Ramos (cell line): ENCODE data around the gene PDE6A.

Experiments
- in situ Hi-C: fragments of 300-500 bp; cut with MboI; formaldehyde crosslinking; loops from one replicate; pipeline ENCODE4 v1.14.3; 2022; ENCODE audit warnings: low sequenced_read_pairs; ENCODE audit not compliant: unreplicated experiment

Gene PDE6A

DNA sequence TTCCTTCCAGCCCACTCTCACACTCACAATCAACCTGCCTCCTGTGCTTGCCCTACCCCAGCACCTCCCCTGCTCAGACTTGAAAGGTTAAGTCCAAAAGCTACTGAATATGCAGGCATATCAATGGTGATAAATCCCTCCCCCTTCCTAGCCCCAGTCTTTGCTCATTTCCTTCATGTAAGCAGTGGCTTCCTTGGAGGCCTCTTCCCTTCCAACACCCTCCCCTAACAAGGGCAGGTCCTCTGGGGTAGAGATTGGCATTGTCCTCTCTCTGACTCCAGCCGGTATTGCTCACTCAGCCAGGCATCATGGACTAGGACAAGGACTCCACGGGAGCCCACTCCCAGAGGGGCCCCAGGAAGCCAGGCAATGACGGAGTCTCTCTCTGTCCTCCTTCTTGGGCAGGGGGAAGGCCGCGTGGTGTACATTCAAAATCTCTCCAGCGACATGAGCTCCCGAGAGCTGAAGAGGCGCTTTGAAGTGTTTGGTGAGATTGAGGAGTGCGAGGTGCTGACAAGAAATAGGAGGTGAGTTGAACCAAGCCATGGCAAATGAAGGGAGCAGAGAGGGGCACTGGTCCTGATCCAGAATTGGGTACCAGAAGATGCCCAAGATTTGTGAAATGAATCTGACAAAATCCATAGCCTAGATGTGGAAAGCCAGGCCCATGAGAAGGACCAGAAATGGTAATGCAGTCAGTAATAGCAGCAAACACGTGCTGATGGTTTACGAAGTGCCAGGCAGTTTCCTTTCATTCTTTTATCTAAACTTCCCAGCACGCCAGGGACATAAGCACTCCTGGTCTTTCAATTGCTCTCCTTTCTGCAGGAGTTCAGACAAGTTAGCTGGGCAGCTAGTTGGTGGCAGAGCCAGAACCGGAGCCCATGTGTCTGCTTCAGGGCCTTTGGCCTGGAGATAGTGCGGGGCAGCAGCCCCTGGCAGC is 102.5 kb downstream of the PDE6A start:
- in situ Hi-C loops: no loop called here

DNA sequence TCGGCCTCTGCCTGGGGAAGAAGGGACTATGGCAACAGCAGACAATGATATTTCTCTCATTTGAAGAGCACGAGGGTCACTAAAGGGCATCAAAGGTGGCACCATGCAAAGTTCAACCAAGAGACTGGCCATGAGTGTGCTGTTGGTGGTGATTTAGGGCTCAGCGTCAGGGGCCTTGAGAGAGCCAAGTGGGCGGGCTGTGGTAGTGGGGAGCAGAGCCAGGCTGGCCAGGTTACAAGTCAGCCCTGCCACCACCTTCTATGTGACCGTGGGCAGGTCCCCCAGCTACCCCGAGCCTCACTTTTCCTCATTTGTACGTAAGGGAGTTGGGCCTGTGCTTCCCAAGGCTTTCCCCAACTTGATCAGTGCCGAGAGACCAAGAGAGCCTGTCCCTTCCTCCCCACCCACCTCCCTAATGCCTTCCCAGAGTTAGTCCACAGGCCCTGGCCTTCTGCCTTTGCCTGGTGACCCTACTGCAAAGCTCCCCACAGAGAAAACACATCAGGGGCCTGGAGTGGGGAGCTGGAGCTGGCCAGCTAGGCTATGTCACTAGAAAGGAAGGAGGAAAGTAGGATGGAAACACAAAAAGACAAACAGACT is 104.3 kb downstream of the PDE6A start:
- in situ Hi-C loops: no loop called here

DNA sequence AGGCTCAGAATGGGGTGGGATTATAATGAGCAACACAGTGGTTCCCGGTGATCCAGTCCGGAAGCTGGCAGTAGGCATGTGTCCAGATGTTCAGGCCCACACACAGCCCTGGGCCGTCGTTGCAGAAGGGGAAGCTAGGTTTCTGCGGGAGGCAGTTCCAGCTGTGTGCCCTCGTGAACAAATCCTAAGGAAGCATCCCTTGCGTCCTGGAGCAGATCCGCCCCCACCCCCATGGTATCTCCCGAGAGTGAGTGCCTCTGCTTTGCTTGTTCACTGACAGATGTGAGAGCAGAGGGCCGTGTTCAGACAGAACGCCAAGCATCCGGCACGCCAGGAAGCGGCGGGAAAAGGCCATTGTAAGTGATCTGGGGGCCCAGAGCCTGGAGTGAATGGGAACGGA is 104.8 kb downstream of the PDE6A start:
- in situ Hi-C loops: loop anchor here (5.0 kb wide), 1 partner anchor 148 kb away; no protein-coding TSS in a partner anchor

DNA sequence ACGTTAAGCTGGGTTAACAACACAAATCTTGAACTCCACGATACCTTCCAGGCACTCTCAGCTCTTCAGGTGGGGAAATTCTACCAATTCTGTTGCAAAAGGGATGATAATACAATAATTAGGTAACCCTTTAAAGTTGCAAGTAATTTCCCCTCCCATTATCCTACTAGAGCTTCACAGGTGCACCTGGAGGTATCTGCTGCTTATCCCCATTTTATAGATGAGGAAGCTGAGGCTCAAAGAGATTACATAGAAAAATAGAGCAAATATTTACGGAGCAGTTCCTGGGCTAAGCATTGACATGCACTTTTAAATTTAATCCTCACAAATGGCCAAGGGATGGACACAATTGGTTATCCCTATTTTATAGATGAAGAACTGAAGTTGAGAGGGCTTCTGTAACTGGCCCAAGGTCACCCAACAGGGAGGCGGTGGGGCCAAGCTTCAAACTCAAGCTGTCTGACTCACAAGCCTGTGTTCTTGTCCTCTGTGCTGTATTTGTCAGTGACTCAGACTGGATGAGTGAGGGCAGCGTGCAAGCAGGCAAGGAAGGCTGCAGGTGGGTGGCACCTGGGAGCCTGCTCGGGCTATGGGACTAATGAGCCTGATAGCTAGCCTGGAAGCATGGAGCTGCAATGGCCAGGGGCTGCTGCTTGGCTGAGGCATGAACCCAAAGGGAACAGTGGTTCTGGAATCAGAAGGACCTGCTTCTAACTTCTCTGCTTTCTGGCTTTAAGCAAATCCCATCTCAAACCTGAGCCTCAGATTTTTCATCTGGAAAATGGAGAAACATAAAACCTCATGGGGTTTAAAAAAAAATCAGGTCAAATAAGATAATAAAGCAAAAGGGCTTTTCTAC is 105.5 kb downstream of the PDE6A start:
- in situ Hi-C loops: loop anchor here (5.0 kb wide), 1 partner anchor 148 kb away; no protein-coding TSS in a partner anchor

DNA sequence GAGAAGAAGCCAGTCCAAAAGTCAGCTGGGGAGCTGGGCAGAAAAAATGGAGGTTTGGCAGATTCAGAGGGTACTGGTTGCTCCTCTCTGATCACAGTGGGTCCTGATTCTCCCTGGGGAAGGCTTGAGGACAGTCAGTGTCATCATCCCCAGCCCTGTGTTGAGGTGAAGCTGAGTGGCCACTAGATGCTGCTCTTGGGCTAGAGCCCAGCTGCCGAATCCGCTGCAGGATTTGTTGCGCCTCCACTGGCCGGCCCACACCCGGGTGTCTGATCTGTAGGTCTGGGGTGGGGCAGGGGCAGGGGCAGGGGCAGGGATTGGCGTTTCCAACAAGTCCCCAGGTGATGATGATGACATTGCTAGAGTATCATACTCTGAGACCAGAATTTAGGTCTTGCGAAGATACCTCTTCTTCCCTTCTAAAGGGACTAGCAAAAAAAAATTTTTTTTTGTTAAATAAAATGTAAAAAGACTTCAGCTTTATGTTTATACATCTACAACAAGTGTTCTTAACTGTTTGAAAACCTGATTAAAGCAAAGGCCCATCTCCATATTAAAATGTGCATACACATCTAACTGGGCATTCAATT is 106.8 kb downstream of the PDE6A start:
- in situ Hi-C loops: loop anchor here (5.0 kb wide), 1 partner anchor 150 kb away; no protein-coding TSS in a partner anchor

DNA sequence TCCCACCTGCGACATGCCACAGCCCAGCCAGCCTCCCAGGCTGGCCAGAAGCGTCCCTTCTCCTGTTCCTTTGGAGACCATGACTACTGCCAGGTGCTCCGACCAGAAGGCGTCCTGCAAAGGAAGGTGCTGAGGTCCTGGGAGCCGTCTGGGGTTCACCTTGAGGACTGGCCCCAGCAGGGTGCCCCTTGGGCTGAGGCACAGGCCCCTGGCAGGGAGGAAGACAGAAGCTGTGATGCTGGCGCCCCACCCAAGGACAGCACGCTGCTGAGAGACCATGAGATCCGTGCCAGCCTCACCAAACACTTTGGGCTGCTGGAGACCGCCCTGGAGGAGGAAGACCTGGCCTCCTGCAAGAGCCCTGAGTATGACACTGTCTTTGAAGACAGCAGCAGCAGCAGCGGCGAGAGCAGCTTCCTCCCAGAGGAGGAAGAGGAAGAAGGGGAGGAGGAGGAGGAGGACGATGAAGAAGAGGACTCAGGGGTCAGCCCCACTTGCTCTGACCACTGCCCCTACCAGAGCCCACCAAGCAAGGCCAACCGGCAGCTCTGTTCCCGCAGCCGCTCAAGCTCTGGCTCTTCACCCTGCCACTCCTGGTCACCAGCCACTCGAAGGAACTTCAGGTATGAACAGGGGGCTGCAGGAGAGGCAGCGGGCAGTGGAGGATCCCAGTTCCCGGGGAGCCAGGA is 108.0 kb downstream of the PDE6A start:
- in situ Hi-C loops: loop anchor here (5.0 kb wide), 1 partner anchor 151 kb away; no protein-coding TSS in a partner anchor

DNA sequence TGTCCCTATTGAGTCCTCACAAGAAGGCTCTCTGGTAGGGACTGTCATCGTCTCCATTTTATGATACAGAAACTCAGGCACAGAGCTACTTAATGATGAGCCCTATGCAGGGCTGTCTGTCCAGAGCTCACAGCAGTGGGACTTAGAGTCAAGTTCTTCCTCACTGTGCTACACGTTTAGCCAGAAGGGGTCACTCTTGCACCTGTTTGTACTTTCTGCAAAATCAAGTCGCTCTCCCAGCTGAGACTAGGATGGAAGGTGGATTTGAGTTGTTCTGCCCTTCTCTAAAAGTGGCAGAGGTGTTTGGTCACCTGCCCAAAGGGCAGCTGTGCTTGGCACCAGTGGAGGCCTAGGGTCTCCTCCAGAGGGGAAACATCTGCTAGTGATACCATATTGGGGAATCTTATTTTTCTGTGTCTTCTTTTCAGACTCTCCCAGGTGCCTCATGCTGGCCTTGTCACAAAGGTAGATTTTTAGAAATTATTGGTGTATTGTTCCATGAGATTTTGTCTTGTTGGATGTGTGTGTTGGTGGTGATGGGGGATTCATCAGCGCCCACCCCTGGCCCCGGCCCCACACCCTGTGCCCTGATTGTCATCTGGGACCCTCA is 110.2 kb downstream of the PDE6A start:
- in situ Hi-C loops: no loop called here

DNA sequence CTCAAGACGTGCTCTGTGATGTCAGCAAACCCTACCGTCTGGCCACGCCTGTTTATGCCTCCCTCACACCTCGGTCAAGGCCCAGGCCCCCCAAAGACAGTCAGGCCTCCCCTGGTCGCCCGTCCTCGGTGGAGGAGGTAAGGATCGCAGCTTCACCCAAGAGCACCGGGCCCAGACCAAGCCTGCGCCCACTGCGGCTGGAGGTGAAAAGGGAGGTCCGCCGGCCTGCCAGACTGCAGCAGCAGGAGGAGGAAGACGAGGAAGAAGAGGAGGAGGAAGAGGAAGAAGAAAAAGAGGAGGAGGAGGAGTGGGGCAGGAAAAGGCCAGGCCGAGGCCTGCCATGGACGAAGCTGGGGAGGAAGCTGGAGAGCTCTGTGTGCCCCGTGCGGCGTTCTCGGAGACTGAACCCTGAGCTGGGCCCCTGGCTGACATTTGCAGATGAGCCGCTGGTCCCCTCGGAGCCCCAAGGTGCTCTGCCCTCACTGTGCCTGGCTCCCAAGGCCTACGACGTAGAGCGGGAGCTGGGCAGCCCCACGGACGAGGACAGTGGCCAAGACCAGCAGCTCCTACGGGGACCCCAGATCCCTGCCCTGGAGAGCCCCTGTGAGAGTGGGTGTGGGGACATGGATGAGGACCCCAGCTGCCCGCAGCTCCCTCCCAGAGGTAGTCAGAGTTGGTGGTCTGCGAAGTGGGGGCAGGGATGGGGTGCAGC is 111.3 kb downstream of the PDE6A start:
- in situ Hi-C loops: no loop called here

DNA sequence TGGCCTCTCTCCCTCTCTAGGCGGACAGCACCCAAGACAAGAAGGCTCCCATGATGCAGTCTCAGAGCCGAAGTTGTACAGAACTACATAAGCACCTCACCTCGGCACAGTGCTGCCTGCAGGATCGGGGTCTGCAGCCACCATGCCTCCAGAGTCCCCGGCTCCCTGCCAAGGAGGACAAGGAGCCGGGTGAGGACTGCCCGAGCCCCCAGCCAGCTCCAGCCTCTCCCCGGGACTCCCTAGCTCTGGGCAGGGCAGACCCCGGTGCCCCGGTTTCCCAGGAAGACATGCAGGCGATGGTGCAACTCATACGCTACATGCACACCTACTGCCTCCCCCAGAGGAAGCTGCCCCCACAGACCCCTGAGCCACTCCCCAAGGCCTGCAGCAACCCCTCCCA is 112.0 kb downstream of the PDE6A start:
- in situ Hi-C loops: no loop called here

DNA sequence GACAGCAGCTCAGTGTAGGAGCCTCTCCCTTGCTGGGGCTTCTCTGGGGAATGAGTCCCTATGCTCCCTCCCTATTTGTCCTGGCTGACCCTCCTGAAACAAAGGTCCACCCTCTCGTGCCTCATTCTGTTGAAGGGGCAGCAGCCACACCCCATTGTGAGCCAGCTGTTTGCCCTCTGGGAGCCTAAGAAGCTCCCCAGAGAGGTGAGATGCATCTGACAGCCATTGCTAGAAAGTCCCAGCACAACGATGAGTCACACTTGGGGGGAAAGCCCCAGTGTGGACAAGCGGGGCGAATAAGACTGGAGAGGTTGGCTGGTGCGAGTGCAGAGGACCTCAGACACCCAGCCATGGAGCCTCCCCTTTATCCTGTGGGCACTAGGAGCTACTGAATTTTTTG is 113.1 kb downstream of the PDE6A start:
- in situ Hi-C loops: no loop called here

DNA sequence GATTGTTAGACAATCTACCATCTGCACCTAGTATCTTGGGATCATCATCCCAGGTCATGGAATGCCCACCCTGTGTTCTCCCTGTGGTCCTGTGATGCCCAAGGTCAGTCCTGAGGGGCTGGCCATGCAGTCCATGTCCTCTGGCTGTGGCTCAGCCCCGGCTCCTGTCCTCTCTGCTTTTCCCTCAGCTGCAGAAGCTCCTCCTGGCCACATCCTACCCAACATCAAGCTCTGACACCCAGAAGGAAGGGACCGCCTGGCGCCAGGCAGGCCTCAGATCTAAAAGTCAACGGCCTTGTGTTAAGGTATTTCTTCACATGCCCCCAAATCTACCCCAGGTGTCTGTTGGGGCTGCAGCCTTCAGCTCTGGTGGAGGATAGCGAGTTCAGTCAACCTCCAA is 114.0 kb downstream of the PDE6A start:
- in situ Hi-C loops: no loop called here

DNA sequence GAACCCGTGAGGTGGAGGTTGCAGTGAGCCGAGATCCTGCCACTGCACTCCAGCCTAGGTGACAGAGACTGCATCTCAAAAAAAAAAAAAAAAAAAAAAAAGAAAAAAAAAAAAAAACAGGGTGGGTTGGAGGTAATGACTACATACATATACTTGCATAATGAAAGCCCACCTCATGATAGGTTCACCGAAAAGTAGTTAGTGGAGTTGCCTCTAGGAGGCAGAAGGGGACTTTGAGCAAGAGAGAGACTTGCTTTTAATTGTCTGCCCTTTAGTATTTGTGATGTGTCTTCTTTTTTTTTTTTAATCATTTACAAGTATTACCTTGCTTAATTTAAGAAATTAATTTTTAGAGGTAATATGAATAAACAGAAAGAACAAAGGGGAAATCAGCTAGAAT is 114.6 kb downstream of the PDE6A start:
- in situ Hi-C loops: loop anchor here (5.0 kb wide), 1 partner anchor 193 kb away; no protein-coding TSS in a partner anchor

DNA sequence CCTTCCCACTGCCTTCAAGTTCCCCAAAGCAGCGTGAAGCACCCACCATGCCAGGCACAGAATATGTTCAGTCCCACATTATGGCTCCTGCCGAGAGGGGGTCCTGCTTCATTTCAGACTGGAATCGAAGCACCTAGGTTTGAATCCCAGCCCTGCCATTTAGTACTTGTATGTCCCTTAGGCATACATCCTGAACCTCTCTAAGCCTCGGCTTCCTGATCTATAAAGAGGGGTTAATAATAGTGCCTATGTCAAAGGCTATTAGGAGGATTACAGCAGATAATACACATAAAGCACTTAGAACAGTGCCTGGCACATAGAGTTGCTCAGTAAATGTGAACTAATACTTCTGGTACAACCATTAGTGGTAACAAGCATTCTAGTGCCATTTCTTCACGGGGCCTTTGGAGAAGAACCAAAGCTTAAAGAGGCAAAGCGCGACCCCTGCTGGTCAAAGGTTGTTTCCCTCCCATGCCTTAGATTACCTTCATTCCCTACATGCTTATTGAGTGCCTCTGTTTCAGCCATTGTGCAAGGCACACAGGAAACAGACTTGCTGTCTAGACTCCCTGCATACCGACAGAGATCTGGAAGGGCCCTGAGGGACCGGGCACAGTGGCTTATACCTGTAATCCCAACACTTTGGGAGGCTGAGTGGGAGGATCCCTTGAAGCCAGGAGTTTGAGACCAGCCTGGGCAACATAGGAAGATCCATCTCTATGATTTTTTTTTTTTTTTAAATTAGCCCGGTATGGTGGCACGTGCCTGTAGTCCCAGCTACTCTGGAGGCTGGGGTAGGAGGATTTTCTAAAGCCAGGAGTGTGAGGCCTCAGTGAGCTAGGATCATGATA is 116.2 kb downstream of the PDE6A start:
- in situ Hi-C loops: loop anchor here (5.0 kb wide), 1 partner anchor 191 kb away; no protein-coding TSS in a partner anchor

DNA sequence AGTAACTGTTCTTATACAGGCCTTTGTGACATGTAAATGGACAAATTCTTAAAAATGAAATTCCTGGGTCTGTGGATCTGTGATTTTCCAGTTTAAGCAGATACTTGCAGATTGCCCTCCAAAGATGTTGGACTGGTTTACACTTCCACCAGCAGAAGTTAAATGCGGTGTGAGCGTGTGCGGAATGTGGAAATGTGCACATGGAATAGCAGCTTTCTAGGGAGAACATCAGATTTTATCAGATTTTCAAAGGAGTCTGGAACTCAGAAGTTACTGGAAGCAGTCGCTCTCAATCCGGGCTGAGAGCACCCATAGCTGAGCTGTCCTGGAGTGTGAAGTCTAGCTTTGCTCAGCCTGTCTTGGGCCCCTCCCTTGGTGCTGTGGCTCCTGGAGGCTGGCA is 117.0 kb downstream of the PDE6A start:
- in situ Hi-C loops: loop anchor here (5.0 kb wide), 1 partner anchor 190 kb away; no protein-coding TSS in a partner anchor

DNA sequence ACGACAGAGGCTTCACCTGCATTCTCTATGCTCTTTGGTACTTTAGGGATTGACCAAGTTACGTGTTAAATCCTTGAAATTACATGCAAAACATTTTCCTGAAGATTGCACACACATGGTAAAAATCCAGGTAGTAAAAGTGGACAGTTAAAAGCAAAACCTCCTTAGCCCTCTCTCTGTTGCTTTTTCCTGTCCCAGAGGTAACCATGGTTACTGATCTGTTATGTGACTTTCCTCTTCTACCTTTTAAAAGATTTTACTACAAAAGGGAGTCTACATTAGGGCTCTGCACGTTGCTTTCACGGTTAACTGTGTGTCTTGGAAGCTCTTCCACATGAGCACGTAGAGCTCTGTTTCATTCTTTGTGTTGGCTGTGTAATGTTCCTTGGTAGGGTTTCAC is 117.5 kb downstream of the PDE6A start:
- in situ Hi-C loops: loop anchor here (5.0 kb wide), 1 partner anchor 190 kb away; no protein-coding TSS in a partner anchor

DNA sequence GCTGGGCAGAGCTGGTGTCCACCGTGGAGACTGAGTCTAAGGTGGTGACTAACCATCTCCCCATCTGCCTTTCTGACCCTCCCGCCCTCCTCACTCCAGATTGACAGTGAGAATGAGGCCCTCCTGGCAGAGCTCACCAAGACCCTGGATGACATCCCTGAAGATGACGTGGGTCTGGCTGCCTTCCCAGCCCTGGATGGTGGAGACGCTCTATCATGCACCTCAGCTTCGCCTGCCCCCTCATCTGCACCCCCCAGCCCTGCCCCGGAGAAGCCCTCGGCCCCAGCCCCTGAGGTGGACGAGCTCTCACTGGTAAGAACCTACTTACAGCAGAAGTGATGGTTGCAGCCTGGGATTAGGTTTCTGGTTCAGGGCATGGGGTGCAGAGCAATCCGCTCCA is 118.0 kb downstream of the PDE6A start:
- in situ Hi-C loops: loop anchor here (5.0 kb wide), 1 partner anchor 189 kb away; no protein-coding TSS in a partner anchor

DNA sequence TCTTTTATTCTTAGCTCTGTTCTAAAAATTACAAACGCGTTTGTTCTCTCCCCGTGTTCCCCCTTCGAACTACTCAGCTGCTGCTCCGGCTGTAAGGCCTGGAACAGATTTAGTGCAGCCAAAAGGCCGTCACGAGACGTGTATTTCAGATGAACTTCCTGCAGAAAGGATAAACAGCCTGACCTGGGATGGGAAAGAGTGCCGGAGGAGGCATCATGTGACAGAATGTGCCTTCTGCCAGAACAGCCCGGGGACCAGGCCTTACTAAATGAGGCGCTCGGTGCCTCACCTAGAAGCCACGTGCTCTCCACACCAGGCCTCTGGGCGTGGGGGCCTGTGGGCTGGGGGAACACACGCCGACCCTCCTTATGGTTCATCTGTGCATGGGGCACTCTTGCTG is 119.7 kb downstream of the PDE6A start:
- in situ Hi-C loops: loop anchor here (5.0 kb wide), 1 partner anchor 188 kb away; no protein-coding TSS in a partner anchor
